NCI-H82 (cell line): ENCODE measurements around the gene SLC4A5.

ENCODE experiments used
- DNase-seq: peaks from one replicate; lab custom pipeline; 2025; lab: John Stamatoyannopoulos, UW

The SLC4A5 gene

GRCh38 chr2:74314107-74314506 lies 29.1 kb downstream of the SLC4A5 start:
- DNase-seq: no peak

DNA sequence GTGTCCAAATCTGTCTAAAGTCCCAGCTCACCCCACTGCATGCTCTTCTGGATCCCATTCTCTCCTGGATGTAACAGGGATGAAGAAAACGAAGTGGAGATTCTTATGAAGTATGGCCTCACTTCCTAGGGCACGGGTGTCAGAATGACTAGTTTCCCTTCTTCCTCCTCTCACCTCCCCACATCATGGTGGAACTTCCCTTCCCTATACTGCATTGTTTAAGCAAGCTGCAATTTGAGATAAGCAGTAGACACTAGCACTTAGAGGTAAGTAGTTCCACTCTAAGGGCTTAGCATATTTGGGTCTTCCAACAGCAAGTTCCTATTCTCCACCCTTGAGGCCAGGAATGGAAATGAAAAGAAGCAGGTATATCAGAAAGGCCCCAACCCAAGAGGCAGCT lies 29.7 kb downstream of the SLC4A5 start:
- DNase-seq: no peak

DNA sequence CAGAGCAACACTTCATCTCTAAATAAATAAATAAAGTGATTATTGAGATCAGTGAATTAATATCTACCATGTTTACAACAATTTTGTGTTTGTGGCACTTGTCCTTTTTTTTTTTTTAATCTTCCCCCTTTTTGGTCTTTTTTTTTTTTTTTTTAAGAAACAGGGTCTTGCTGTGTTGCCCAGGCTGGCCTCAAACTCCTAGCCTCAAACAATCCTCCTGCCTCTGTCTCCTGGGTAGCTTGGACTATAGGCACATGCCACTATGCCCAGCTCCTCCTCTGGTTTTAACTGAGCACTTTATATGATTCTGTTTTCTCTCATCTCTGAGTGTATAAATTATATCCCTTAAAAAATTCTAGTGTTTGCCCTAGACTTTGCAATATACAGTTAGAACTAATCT lies 30.3 kb downstream of the SLC4A5 start:
- no peak for DNase-seq

DNA sequence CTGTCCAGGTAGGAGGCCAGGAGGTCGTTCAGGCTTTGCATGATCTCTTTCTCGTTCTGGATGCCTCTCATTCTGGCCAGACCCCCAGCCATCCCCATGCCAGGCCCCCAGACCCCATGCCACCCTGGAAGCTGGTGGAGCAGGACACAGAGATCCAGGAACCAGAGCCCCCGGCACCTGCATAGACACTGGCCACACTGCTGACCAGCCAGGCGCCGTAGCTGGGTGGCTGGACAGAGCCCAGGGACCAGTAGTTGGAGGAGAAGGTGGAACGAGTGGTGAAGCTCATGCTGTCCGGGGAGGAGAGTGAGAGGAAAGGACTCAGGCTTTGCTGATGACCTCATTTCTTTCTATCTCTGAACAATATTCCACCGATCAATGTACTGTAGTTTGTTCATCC lies 35.5 kb downstream of the SLC4A5 start:
- DNase-seq: no peak

DNA sequence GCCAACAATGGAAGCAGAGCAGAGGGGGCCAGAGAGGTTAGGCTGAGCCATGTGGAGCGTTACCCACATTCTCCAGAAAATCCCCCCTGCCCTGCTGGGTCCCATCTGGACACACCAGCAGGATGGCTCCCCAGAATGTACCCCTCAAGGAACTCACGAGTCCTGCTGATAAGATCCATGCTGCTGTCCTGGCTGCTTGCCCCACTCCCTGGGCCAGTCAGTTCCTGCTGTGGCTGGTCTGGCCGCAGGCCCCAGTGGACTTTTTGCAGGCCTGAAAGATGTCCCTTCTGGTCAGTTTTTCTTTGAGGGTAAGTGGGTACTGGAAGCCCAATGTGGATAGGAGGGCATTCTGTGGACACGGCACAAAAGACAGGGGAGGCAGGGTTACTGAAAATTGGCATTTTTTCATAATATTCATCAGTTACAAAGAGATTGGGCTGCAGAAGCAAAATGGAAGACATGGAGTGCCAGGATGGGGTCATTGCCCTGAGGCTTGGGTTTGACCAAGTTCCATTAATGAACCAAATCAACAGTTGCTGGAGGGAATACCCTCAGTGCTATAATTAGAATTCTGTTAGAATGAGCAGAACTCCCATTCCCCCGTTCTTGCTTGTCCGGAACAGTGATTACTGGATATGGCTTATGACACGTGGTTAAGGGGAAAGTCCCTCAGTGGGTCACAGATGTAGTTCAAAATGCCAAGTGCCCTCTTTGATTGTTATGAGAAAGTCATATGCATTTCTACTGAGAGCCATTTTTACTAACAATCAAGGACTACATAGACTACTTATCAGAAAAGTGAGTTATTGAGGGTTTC lies 38.7 kb downstream of the SLC4A5 start:
- DNase-seq: no peak

DNA sequence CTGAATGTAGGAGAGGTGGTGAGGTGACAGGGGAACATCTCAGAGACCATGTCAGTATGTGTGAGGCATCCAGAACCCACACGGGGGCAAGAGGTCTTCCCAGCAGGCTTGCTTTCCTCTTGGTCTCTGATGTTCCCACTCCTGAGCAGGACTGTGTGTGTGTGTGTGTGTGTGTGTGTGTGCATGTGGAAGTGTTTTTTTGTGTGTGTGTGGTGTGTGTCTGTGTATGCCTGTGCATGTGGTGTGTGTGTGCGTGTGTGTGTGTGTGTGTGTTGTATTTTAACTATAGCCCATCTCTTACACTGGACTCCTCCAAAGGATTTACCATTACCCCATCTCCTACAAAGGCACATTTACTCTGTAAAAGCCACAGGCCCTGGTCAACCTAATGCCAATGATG lies 40.4 kb downstream of the SLC4A5 start:
- DNase-seq: no peak

DNA sequence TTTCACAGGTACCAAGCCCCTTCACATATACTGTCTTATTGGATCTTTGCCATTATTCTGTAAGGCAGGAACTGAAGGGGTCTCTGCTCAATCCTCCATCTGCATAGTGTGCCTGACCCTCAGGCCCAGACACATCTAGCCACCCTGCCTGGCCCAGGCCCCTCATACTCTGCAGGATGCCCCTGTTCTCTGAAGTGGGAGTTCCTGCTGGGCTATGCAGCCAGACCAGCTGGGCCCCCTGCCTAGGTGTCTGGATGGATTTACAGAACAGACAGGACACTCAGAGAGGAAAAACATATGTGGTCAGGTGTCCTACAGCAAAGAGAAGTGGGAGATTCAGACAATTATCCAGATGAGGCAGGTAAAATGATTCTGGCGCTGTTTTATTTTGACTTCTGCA lies 42.0 kb downstream of the SLC4A5 start:
- DNase-seq: no peak

DNA sequence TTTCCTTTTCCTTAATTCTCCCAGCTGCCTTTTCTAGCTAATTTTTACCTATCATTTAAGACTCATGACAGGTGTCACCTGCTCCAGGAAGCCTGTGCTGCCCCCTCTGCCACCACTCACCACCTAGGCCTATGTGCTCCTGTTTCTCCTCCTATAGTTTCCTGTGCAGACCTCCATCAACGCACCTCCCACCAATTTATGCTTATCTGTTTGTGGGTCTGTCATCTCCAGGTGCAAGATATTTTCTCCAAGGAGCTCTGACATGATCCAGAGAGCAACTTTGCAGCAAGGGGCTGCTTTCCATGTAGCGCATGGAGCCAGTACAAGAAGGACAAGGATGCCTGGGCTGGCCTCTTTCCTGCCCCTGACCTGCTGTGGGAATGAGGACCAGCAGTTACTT lies 42.7 kb downstream of the SLC4A5 start:
- no peak for DNase-seq

- no peak for DNase-seq
Observed at GRCh38 chr2:74297950-74298349, 45.3 kb downstream of the SLC4A5 start.

GRCh38 chr2:74297391-74297790 lies 45.8 kb downstream of the SLC4A5 start:
- no peak for DNase-seq

DNA sequence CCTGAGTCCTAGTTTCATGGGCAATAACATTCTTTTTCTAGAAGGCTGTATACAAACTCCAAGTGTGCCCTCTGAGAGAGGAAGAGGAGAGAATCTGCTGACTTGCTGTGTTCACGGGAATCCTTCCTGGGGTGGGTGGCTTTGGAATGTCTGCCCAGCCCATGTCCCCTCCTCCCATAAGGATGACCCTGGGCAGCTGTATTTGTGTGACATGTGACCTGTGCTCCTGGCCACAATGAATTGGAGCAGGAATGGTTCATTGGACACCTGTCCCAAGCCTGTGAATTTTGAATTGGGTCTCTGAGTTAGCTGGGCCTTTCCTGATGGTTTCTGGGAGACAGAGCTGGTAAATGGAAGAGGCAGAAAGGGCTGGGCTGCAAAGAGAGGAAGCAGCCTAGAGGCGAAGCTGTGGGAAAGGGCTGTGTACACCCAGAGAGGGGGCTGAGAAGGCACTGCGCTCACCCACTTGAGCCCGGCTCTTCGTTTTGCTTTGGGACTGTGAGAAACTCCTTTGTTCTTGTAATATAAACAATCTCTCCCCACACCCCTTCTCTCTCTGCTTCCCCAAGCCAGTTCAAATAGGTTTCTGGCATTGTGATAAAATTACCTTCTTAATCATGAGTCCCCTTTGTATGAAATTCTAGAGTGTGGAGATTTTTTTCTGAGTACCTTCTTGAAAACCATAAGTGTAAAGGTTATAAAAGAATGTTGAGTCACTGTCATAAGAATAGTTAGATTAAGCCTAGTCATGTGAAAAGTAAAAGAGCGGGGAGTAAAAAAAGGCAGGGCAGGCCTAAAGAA lies 49.8 kb downstream of the SLC4A5 start:
- DNase-seq: no peak

DNA sequence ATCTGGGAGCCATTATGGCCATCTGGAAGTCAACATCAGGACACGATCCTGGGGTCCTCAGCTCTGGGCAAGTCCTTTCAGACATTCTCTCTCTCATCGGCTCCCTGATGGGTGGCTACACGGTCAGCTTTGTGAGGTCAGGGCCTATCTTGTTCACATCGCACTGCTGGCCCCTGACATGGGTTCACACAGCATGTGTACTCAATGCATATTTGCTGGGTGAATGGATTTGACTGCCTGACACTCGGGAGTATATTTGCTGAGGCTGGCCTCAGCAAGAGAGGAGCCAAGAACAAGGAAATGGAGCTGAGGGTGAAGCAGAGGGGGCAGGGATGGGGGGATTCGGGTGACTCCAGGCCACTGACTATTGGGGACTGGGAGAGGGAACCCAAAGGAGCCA lies 50.5 kb downstream of the SLC4A5 start:
- no peak for DNase-seq

- no peak for DNase-seq
Observed at GRCh38 chr2:74291886-74292621, 51.2 kb downstream of the SLC4A5 start.

DNA sequence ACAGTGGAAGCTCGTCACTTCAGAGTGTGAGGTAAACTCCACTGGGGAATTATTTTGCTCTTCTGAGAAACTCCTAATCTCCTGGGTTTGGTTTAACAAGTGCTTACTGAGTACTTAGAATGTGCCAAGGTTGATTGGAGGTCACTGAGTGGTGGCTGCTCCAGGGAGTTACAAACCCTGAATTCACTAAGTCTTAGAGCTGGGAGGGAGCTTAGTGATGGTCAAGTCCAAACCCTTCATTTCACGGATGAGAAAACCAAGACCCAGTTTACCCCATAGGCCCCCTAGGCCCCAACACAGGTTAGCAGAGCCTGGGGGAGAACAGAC lies 52.0 kb downstream of the SLC4A5 start:
- DNase-seq: no peak

DNA sequence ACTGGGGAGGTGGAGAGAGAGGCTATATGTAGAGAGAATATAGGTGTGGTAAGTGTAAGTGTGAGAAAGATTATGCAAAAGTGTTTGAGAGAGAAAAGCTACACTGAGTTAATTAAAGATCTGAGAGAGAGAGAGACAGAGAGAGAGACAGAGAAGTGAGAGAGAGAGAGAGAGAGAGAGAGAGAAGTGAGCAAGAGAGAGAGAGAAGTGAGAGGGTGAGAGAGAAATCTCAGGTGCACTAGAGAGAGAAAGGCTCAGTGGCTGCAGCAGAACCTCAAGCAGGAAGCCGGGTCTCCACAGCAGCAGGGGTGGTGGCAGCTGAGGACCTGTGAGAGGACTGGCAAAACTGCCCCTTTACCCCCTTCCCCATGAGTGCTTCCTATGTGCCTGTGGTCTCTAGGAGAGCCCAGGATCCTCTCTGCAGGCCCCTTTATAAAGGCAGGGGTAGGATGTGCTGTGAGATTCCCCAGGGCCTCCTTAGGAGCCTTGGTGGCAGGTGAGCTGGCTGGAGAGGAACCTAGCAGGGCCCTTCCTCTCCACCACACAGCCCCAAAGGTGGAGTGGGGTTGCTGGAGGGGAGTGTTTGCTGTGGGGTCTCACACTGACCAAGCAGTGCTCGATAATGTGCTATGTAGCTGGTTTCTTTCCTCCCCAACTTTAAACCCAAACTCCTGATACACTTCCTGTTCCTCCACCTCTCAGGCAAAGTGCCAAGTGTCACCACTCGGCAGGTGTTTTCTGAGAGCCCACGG lies 52.6 kb downstream of the SLC4A5 start:
- no peak for DNase-seq

- DNase-seq: no peak
Observed at GRCh38 chr2:74290066-74290465, 53.1 kb downstream of the SLC4A5 start.

DNA sequence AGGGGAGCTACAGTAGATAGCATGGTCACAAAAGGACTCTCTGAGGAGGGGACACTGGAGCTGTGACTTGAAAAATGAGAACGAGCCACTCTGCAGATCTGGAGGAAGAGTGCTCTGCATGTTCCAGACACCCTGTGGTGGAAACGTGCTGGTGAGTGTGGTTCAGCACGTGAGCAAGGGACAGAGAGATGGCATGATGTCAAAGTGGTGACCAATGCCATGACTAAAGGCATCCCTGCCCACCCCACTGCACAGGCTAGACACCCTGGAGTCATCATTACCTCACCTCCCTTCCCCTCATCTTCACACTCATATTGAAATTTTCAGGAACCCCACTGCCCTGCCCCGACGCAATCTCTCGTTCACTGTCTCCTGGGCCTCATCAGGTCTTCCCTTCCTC lies 56.5 kb downstream of the SLC4A5 start:
- DNase-seq: no peak

GRCh38 chr2:74281141-74281975 lies 61.9 kb downstream of the SLC4A5 start:
- DNase-seq: peak; percentile 87

DNA sequence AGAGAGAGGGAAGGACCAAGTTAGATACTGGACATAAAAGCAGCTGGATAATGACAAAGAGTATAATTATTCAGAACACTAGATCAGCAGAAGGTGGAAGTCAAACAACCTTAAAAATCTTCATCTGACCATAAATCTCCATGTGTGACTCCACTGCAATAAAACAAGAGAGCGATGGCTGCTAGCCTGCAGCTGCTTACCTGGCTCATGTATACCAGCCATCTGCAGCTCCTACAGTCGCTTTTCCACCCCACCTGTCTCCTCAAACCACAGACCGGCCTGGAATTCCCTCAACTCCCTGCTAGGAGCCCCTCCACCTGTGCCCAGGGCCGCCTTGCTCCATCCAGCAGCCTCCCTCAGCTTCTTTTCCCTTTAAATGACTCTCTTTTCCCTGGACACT lies 64.5 kb downstream of the SLC4A5 start:
- no peak for DNase-seq

- DNase-seq: peak; percentile 39
Observed at GRCh38 chr2:74278176-74278575, 65.0 kb downstream of the SLC4A5 start.

DNA sequence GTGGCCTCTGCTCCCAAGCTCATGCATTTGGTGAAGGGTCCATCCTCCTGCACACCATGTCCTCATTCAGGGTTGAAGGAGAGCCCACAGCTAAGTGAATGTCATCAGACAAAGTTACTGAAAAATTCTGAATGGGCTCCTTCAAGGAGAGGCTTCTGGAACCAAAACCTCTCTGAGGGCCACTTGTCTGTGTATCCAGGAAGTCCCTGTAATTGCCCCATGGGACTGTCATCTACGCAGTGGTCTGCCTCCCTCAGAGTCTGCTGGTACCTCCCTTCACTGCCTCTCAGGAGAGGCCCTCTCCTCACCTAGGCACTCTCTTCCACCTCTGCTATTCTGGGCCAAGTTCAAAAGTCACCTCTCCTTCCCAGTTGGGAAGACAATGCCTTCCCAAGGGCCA lies 68.0 kb downstream of the SLC4A5 start:
- no peak for DNase-seq
